ENCODE results near the gene FAM117B.

FAM117B gene

GRCh38 chr2:202680512-202680911 is 45.7 kb downstream of the FAM117B start:
- Histone ChIP-seq H3K27ac (ENCODE audit: low read depth, low read length) (no peak overlapping the region), H3K36me3 (ENCODE audit: insufficient read depth, low read length) (no peaks in the 10 kb centered on the region), H3K4me1 (ENCODE audit: insufficient read depth, low read length) (peaks cover 7% of the 10 kb centered on the region; the same call in 1 of the 2 replicates), H3K4me3 (ENCODE audit: low read length) (no peak overlapping the region), H3K9ac (ENCODE audit: low read depth, low read length) (no peak overlapping the region), H3K9me3 (ENCODE audit: insufficient read depth, low read depth, low read length) (no peaks in the 10 kb centered on the region; the same call in 1 of the 2 replicates), H3K27me3 (ENCODE audit: insufficient read depth, low read length) (no peaks in the 10 kb centered on the region)
- WGBS: 100% methylated on average over 1 of the region's 1 CpG

- Histone ChIP-seq H3K9me3 (ENCODE audit: insufficient read depth, low read depth, low read length) (no peaks in the 10 kb centered on the region; the same call in 1 of the 2 replicates), H3K9ac (ENCODE audit: low read depth, low read length) (no peak overlapping the region), H3K4me3 (ENCODE audit: low read length) (no peak overlapping the region), H3K4me1 (ENCODE audit: insufficient read depth, low read length) (peaks cover 7% of the 10 kb centered on the region; the same call in 1 of the 2 replicates), H3K36me3 (ENCODE audit: insufficient read depth, low read length) (no peaks in the 10 kb centered on the region), H3K27ac (ENCODE audit: low read depth, low read length) (no peak overlapping the region), H3K27me3 (ENCODE audit: insufficient read depth, low read length) (no peaks in the 10 kb centered on the region)
- WGBS: 84% methylated on average over 9 of the region's 9 CpGs
These were observed 47.0 kb downstream of the FAM117B start for GRCh38 chr2:202681688-202682205.

GRCh38 chr2:202682274-202682673 is 47.5 kb downstream of the FAM117B start:
- Histone ChIP-seq H3K4me1 (ENCODE audit: insufficient read depth, low read length) (peaks cover 7% of the 10 kb centered on the region; the same call in 1 of the 2 replicates), H3K27ac (ENCODE audit: low read depth, low read length) (no peak overlapping the region), H3K27me3 (ENCODE audit: insufficient read depth, low read length) (no peaks in the 10 kb centered on the region), H3K9me3 (ENCODE audit: insufficient read depth, low read depth, low read length) (no peaks in the 10 kb centered on the region; the same call in 1 of the 2 replicates), H3K36me3 (ENCODE audit: insufficient read depth, low read length) (no peaks in the 10 kb centered on the region), H3K9ac (ENCODE audit: low read depth, low read length) (no peak overlapping the region), H3K4me3 (ENCODE audit: low read length) (no peak overlapping the region)
- 91% methylated on average over 12 of the region's 12 CpGs for WGBS

- Histone ChIP-seq H3K27ac (ENCODE audit: low read depth, low read length) (no peak overlapping the region), H3K36me3 (ENCODE audit: insufficient read depth, low read length) (no peaks in the 10 kb centered on the region), H3K9ac (ENCODE audit: low read depth, low read length) (no peak overlapping the region), H3K9me3 (ENCODE audit: insufficient read depth, low read depth, low read length) (no peaks in the 10 kb centered on the region), H3K4me3 (ENCODE audit: low read length) (no peak overlapping the region), H3K4me1 (ENCODE audit: insufficient read depth, low read length) (no peaks in the 10 kb centered on the region), H3K27me3 (ENCODE audit: insufficient read depth, low read length) (no peaks in the 10 kb centered on the region)
- 95% methylated on average over 3 of the region's 3 CpGs for WGBS
These were observed 52.5 kb downstream of the FAM117B start for GRCh38 chr2:202687276-202687675.

- no peaks in the 10 kb centered on the region for H3K27me3 ChIP-seq (ENCODE audit: insufficient read depth, low read length)
- no peak overlapping the region for H3K27ac ChIP-seq (ENCODE audit: low read depth, low read length)
- H3K4me3 ChIP-seq (ENCODE audit: low read length): no peak overlapping the region
- no peaks in the 10 kb centered on the region for H3K36me3 ChIP-seq (ENCODE audit: insufficient read depth, low read length)
- no peaks in the 10 kb centered on the region for H3K4me1 ChIP-seq (ENCODE audit: insufficient read depth, low read length)
- no peak overlapping the region for H3K9ac ChIP-seq (ENCODE audit: low read depth, low read length)
- no peaks in the 10 kb centered on the region for H3K9me3 ChIP-seq (ENCODE audit: insufficient read depth, low read depth, low read length)
- WGBS: 86% methylated on average over 2 of the region's 2 CpGs
These were observed 54.7 kb downstream of the FAM117B start for GRCh38 chr2:202689459-202689858.

- H3K4me3 ChIP-seq (ENCODE audit: low read length): no peak overlapping the region
- H3K9ac ChIP-seq (ENCODE audit: low read depth, low read length): no peak overlapping the region
- no peaks in the 10 kb centered on the region for H3K36me3 ChIP-seq (ENCODE audit: insufficient read depth, low read length)
- no peaks in the 10 kb centered on the region for H3K27me3 ChIP-seq (ENCODE audit: insufficient read depth, low read length)
- no peak overlapping the region for H3K27ac ChIP-seq (ENCODE audit: low read depth, low read length)
- no peaks in the 10 kb centered on the region for H3K4me1 ChIP-seq (ENCODE audit: insufficient read depth, low read length)
- no peaks in the 10 kb centered on the region for H3K9me3 ChIP-seq (ENCODE audit: insufficient read depth, low read depth, low read length)
- WGBS: 95% methylated on average over 2 of the region's 2 CpGs
These were observed 55.1 kb downstream of the FAM117B start for GRCh38 chr2:202689898-202690297.

- H3K9me3 ChIP-seq (ENCODE audit: insufficient read depth, low read depth, low read length): no peaks in the 10 kb centered on the region
- 92% methylated on average over 3 of the region's 3 CpGs for WGBS
- no peak overlapping the region; the same call in 1 of the 2 replicates for H3K27ac ChIP-seq (ENCODE audit: low read depth, low read length)
- H3K4me3 ChIP-seq (ENCODE audit: low read length): no peak overlapping the region
- no peaks in the 10 kb centered on the region for H3K4me1 ChIP-seq (ENCODE audit: insufficient read depth, low read length)
- no peaks in the 10 kb centered on the region for H3K36me3 ChIP-seq (ENCODE audit: insufficient read depth, low read length)
- H3K27me3 ChIP-seq (ENCODE audit: insufficient read depth, low read length): no peaks in the 10 kb centered on the region
- no peak overlapping the region for H3K9ac ChIP-seq (ENCODE audit: low read depth, low read length)
These were observed 55.6 kb downstream of the FAM117B start for GRCh38 chr2:202690321-202690900.

- Histone ChIP-seq H3K36me3 (ENCODE audit: insufficient read depth, low read length) (peaks cover 23% of the 10 kb centered on the region), H3K4me3 (ENCODE audit: low read length) (no peak overlapping the region), H3K9ac (ENCODE audit: low read depth, low read length) (no peak overlapping the region), H3K27ac (ENCODE audit: low read depth, low read length) (no peak overlapping the region), H3K9me3 (ENCODE audit: insufficient read depth, low read depth, low read length) (no peaks in the 10 kb centered on the region), H3K27me3 (ENCODE audit: insufficient read depth, low read length) (no peaks in the 10 kb centered on the region), H3K4me1 (ENCODE audit: insufficient read depth, low read length) (no peaks in the 10 kb centered on the region)
- WGBS: 96% methylated on average over 4 of the region's 4 CpGs
These were observed 58.7 kb downstream of the FAM117B start for GRCh38 chr2:202693503-202693902.

- Histone ChIP-seq H3K4me1 (ENCODE audit: insufficient read depth, low read length) (no peaks in the 10 kb centered on the region), H3K27ac (ENCODE audit: low read depth, low read length) (no peak overlapping the region), H3K9ac (ENCODE audit: low read depth, low read length) (no peak overlapping the region), H3K4me3 (ENCODE audit: low read length) (no peak overlapping the region), H3K36me3 (ENCODE audit: insufficient read depth, low read length) (peaks cover 26% of the 10 kb centered on the region), H3K9me3 (ENCODE audit: insufficient read depth, low read depth, low read length) (no peaks in the 10 kb centered on the region), H3K27me3 (ENCODE audit: insufficient read depth, low read length) (no peaks in the 10 kb centered on the region)
- WGBS: 96% methylated on average over 8 of the region's 9 CpGs
These were observed 60.4 kb downstream of the FAM117B start for GRCh38 chr2:202695166-202695565.

GRCh38 chr2:202700075-202700901 is 65.5 kb downstream of the FAM117B start:
- no peaks in the 10 kb centered on the region for H3K4me1 ChIP-seq (ENCODE audit: insufficient read depth, low read length)
- no peaks in the 10 kb centered on the region for H3K9me3 ChIP-seq (ENCODE audit: insufficient read depth, low read depth, low read length)
- H3K9ac ChIP-seq (ENCODE audit: low read depth, low read length): no peak overlapping the region
- H3K27me3 ChIP-seq (ENCODE audit: insufficient read depth, low read length): no peaks in the 10 kb centered on the region
- no peak overlapping the region for H3K4me3 ChIP-seq (ENCODE audit: low read length)
- H3K36me3 ChIP-seq (ENCODE audit: insufficient read depth, low read length): peaks cover 26% of the 10 kb centered on the region
- H3K27ac ChIP-seq (ENCODE audit: low read depth, low read length): no peak overlapping the region
- 95% methylated on average over 4 of the region's 4 CpGs for WGBS

GRCh38 chr2:202703091-202703490 is 68.3 kb downstream of the FAM117B start:
- H3K9ac ChIP-seq (ENCODE audit: low read depth, low read length): no peak overlapping the region
- H3K4me3 ChIP-seq (ENCODE audit: low read length): no peak overlapping the region
- H3K9me3 ChIP-seq (ENCODE audit: insufficient read depth, low read depth, low read length): no peaks in the 10 kb centered on the region
- peaks cover 3% of the 10 kb centered on the region; the same call in 1 of the 2 replicates for H3K36me3 ChIP-seq (ENCODE audit: insufficient read depth, low read length)
- 90% methylated on average over 1 of the region's 1 CpG for WGBS
- H3K4me1 ChIP-seq (ENCODE audit: insufficient read depth, low read length): no peaks in the 10 kb centered on the region
- H3K27me3 ChIP-seq (ENCODE audit: insufficient read depth, low read length): no peaks in the 10 kb centered on the region
- H3K27ac ChIP-seq (ENCODE audit: low read depth, low read length): no peak overlapping the region
